DMS79 treated with DMSO at 0.1 percent for 48 hours (cell line): ENCODE measurements around the gene SLC10A2.

ENCODE experiments used
- DNase-seq: peaks from one replicate; lab custom pipeline; 2025; lab: John Stamatoyannopoulos, UW

SLC10A2 gene

DNA sequence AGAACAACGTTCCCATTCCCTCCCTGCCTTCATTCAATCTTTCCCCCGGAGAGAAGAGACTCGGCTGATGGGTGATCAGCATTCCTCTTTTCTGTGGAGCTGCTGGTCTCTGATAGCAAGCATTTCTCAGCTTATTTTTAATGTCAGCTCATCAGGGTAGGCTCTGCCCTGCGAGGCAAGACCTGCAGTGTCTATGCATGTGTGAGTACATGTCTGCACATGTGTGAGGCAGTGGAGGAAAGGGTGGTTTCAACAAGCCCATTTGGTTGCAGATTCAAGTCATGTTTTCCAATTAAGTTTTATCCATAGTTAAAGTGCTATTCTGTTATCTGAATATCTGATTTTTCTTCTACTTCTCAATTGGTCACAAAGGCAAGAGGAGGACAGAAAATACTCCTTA lies 19.5 kb downstream of the SLC10A2 start:
- no peak for DNase-seq

- no peak for DNase-seq
These were observed 22.2 kb downstream of the SLC10A2 start for GRCh38 chr13:103044056-103044455.

DNA sequence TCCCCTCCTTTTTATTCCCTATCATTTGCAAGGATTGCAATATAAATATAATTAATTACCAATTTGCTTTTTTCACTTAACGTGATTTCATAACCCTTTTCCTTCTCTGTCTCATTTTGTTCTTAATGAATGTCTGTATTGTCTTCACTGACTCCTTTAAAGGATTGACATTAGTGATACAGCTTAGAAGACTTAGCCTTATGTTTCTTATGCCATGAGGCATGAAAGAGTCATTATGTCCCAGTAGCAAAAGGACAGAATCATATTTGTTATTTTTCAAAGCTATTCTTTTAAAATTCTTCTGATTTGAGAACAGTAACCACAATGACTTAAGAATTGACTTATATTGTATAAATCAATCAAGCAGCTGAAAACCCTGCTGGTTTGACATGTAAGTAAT lies 26.2 kb downstream of the SLC10A2 start:
- DNase-seq: no peak

GRCh38 chr13:103039183-103039582 lies 27.0 kb downstream of the SLC10A2 start:
- DNase-seq: no peak

- DNase-seq: no peak
These were observed 29.9 kb downstream of the SLC10A2 start for GRCh38 chr13:103036268-103036667.

- no peak for DNase-seq
These were observed 32.2 kb downstream of the SLC10A2 start for GRCh38 chr13:103033999-103034398.

DNA sequence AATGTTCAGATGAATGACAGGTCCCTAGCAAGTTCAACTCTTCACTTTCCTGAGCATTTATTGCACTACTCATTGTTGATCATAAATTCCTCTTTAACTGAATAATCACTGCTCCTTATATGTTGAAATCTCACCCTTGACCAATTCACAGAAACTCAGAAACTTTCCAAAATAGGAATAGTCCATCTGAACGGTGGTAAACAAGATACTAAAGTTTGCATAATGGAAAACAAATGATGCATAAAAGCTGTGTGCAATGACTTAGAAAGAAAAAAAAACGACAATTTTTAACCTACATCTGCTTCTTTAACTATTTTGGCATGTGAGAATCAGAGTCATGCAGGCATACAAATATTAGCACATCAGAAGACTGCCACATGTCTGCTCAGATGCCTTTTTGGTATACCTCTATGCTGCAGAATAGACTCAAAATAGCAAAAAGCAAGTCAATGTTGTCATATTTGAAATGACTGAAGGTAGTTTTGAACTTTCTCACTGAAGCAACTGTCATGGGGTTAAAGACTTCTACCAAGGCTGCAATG lies 34.8 kb downstream of the SLC10A2 start:
- no peak for DNase-seq

GRCh38 chr13:103030776-103031175 lies 35.4 kb downstream of the SLC10A2 start:
- no peak for DNase-seq

DNA sequence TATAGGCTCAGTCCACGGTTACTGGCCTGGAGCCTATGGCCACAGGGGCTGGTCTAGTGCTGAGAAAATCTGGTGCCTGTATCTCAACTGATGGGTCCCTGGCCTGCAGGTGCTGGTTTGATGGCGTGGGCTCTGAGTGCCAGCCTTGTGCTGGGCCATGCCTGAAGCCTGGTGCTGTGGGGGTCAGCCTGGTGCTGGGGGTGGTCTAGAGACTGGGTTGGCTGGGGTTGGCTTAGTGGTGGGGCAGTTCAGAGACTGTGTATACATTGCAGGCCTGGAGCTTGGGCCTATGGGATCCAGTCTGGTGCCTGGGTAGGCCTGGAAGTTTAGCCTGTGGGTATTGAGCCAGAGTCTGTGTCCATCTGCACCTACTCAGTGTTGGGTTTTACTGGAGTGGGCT lies 36.4 kb downstream of the SLC10A2 start:
- no peak for DNase-seq

GRCh38 chr13:103022336-103022735 lies 43.9 kb downstream of the SLC10A2 start:
- no peak for DNase-seq

DNA sequence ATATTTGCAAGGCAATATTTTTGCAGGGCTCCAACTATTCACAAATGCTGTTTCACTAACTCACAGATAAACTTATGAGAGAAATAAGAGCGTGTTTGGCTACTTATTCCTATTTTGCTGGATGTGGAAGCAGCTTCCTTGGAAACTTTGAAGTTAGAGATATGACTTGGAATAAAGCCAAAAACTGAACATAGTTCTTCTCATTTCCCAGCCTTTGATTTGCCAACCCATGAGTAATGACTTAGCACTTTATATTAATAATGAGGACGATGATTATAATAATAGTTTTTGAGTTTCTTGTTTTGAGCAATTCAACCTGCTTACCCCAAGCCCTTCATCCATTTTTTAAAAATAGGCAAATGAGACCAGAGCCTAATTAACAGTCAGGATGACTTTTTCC lies 47.7 kb downstream of the SLC10A2 start:
- no peak for DNase-seq

DNA sequence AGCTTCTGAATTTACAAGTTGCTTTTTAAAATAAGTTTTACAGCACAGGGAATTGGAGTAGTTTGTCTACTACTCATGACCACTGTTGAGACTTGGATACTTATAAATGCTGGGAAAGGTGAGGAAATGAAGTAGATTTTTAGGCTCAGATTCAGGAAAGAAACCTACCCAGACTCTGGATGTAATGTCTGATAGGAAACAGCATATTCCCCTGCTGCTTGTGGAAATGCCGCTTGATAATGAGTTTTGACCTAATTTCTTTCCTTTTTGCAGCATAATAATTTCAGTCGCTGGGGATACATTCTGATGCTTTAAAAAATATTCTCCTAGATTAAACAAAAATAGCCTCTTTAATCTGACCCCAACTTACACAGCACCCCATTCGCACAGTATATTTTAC lies 53.6 kb downstream of the SLC10A2 start:
- DNase-seq: no peak

- DNase-seq: no peak
These were observed 57.0 kb downstream of the SLC10A2 start for GRCh38 chr13:103009051-103009840.

- DNase-seq: no peak
These were observed 58.8 kb downstream of the SLC10A2 start for GRCh38 chr13:103007427-103007762.

DNA sequence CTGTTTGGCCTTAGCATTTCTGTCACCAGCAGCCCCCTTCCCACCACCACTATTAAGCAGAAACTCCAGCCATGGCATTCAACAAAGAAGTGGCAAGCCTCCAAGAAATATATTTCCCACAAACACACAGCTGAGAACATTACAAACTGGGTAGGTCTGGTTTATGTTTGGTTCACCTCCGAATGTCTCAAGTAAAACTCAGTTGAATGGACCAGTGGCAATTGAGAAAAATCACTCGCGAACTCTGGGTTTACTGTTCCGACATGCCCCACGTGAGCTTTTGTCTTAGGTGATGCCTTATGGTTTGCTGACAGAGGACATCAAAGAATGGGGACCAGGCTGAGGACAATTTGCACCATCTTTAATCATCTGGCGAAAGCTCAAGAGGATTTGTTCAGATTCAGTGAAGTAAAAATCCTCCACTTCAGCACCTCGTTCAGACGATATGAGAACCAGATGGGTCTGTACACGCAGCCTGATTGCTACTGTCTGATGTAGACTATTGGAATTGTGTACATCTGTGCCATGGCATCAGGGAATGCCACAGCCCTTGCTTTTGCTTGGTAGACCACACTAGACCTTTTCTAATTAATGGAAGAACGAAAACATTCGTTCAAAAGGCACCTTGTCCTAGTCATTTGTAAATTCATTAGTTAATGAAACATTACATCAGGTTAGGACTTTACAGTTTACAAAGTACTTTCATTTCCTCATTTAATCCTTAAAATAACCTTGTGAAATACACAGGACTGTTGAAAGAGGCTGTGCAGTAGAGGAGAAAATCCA lies 59.4 kb downstream of the SLC10A2 start:
- DNase-seq: no peak

DNA sequence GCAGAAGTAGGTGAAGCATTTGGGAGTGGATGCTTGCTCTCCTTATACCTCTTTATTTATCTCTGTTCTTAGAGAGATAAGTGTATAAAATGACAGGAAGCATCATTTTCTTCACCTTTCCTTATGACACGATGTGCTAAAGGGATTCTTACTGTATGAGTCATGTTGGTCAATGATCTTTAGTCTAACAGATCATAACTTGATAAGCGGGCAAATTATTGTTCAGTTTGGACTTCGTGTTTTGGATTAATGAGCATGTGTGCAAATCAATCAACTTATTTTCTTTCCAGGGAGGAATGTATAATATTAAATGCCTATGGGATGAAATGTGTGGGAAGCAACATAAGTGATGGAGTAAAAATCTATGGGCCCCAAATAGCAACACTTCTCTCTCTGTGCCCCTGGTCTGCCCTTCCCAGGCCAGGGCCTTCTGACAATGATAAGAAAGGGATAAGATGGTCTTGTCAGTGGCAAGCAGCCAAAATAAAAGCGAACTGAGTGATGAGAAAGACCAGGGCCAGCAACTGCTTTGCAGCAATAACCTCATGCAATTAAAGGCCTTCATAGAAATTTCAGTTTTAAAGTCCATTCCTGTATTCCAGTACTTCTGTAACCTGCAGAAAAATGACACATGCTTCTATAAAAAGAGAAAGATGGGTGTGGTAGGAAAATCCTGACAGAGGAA lies 61.4 kb downstream of the SLC10A2 start:
- no peak for DNase-seq

DNA sequence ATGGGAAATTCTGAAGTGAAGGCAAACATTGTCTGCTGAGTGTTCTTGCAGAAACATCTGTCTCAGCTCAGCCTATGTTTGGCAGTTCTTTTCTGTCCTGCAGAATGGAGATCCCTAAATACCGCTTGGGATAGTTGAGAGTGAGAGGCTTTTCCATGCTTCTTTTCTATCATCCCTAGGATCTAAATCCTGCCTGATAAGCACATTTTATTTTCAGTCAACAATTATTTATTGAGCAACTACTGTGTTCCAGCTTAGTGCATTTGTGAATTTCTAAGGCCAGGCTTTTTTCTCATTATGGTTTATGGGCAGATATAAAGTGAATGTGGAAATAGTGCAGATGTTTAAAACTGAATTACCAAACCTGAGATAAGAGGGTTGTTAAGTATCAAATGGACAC lies 62.6 kb downstream of the SLC10A2 start:
- DNase-seq: no peak

GRCh38 chr13:103002279-103002678 lies 63.9 kb downstream of the SLC10A2 start:
- no peak for DNase-seq

GRCh38 chr13:103000157-103000556 lies 66.1 kb downstream of the SLC10A2 start:
- no peak for DNase-seq

DNA sequence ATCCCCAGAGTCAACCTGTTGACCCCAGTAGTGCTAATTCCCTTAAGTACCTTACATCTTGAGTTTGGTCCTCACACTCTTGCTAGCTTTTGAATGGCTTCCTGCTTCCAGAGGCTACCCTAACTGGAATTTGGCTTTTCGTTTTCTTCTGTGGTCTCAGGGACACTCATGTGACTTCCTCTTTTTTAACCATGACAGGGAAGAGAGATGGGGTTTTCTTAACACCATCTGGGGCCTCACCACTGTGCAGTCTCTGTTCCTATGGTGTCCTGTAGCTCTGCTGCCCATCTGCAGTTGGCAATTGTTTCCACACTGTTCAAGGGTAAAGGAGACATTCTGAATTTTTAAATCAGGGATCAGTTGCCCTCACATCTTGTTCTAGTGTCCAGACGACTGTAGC lies 66.7 kb downstream of the SLC10A2 start:
- DNase-seq: no peak
